ENCODE measurements around the gene AKR1B1.
"Not testable (repeated sequence)": the region's sequence is repeated elsewhere in the genome, so short reads cannot be mapped to it uniquely, and the experiment has no call there.

The AKR1B1 gene

GRCh38 chr7:134458806-134459698 lies at the start of gene AKR1B1:
TSS of gene AKR1B1 (minus strand) at chr7:134459100. CDS start at chr7:134459062, 38 bp downstream.
- peak; percentile 93 for DNase-seq

GRCh38 chr7:134505856-134506255 lies 47.0 kb upstream of the AKR1B1 start:
- no peak for DNase-seq

- DNase-seq = no peak
Observed at GRCh38 chr7:134504660-134505164, 45.8 kb upstream of the AKR1B1 start.

GRCh38 chr7:134502463-134503371 lies 43.8 kb upstream of the AKR1B1 start:
- DNase-seq = no peak

GRCh38 chr7:134500982-134501381 lies 42.1 kb upstream of the AKR1B1 start:
- no peak for DNase-seq

GRCh38 chr7:134500406-134500805 lies 41.5 kb upstream of the AKR1B1 start:
- no peak for DNase-seq

- DNase-seq = no peak
Observed at GRCh38 chr7:134495546-134495945, 36.6 kb upstream of the AKR1B1 start.

- DNase-seq = no peak
Observed at GRCh38 chr7:134493091-134493490, 34.2 kb upstream of the AKR1B1 start.

- DNase-seq = not testable (repeated sequence)
Observed at GRCh38 chr7:134487721-134488120, 28.8 kb upstream of the AKR1B1 start.

- DNase-seq = no peak
Observed at GRCh38 chr7:134485203-134485602, 26.3 kb upstream of the AKR1B1 start.

GRCh38 chr7:134483296-134483695 lies 24.4 kb upstream of the AKR1B1 start:
- DNase-seq = no peak

- no peak for DNase-seq
Observed at GRCh38 chr7:134482858-134483257, 24.0 kb upstream of the AKR1B1 start.

- DNase-seq = no peak
Observed at GRCh38 chr7:134481167-134481566, 22.3 kb upstream of the AKR1B1 start.

GRCh38 chr7:134480730-134481129 lies 21.8 kb upstream of the AKR1B1 start:
- no peak for DNase-seq

GRCh38 chr7:134480202-134480601 lies 21.3 kb upstream of the AKR1B1 start:
- no peak for DNase-seq

- DNase-seq = no peak
Observed at GRCh38 chr7:134478707-134479106, 19.8 kb upstream of the AKR1B1 start.

- no peak for DNase-seq
Observed at GRCh38 chr7:134477954-134478353, 19.1 kb upstream of the AKR1B1 start.

- no peak for DNase-seq
Observed at GRCh38 chr7:134476044-134476443, 17.1 kb upstream of the AKR1B1 start.

- DNase-seq = no peak
Observed at GRCh38 chr7:134474828-134475227, 15.9 kb upstream of the AKR1B1 start.

- no peak for DNase-seq
Observed at GRCh38 chr7:134473861-134474291, 15.0 kb upstream of the AKR1B1 start.

- DNase-seq = no peak
Observed at GRCh38 chr7:134472572-134473244, 13.8 kb upstream of the AKR1B1 start.

GRCh38 chr7:134470864-134471263 lies 12.0 kb upstream of the AKR1B1 start:
- no peak for DNase-seq

- no peak for DNase-seq
Observed at GRCh38 chr7:134469622-134470021, 10.7 kb upstream of the AKR1B1 start.
